Cardiac muscle cell (in vitro differentiated cells and primary cell): Measurements from ENCODE around the gene PHF23. TPM values are rescaled to one million over a fixed set of nuclear protein-coding genes. Genes with fewer than 3 reads are reported as not detected.

Experiments
- DNase-seq, 2 donors: peaks; one replicate each; pipeline versions ENCODE4 v3.0.0 to v3.0.0-alpha.2; 2010 to 2017; ENCODE audit warnings: low read depth in 1 of 2, low spot score in 1 of 2
- H3K27ac ChIP-seq: fragments of 200-600 bp; sonication (generic); 2 replicates; pipeline ENCODE4 v1.5.1; 2016
- H3K27me3 ChIP-seq: fragments of 200-600 bp; sonication (generic); 2 replicates; pipeline ENCODE4 v1.6.0; 2016; ENCODE audit warnings: control low read depth
- H3K36me3 ChIP-seq: fragments of 200-600 bp; sonication (generic); 2 replicates; pipeline ENCODE4 v1.5.1; 2016; ENCODE audit warnings: control low read depth
- H3K4me1 ChIP-seq: fragments of 200-600 bp; sonication (generic); 2 replicates; pipeline ENCODE4 v1.8.1; 2017; ENCODE audit warnings: low read depth, mild to moderate bottlenecking, mixed run types
- H3K4me3 ChIP-seq: fragments of 200-600 bp; sonication (generic); 2 replicates; pipeline ENCODE4 v1.5.1; 2016; ENCODE audit warnings: mild to moderate bottlenecking
- H3K9me3 ChIP-seq: fragments of 200-600 bp; sonication (generic); 2 replicates; pipeline ENCODE4 v1.5.1; 2017; ENCODE audit warnings: low read depth, mild to moderate bottlenecking, control low read depth
- CTCF ChIP-seq: IDR thresholded peaks from 2 replicates; pipeline ENCODE4 v1.5.1; 2012; ENCODE audit warnings: low read depth, mild to moderate bottlenecking, low read length
- polyA plus RNA-seq: library from polyadenylated mRNA; unstranded; fragments of >200 nt; fragmentation: Nextera tagmentation; extraction: Ambion mirVana; gene quantifications from 2 replicates; pipeline ENCODE4 v1.2.1, GENCODE V29; 2016
- total RNA-seq: library from RNA; depleted of rRNA; stranded (reverse); fragments of >200 nt; gene quantifications from 2 replicates; pipeline ENCODE4 v1.2.3, GENCODE V29; 2016

Gene PHF23
- total RNA-seq (53.5 and 57.7 TPM in 2 replicates), polyA plus RNA-seq (53.9 and 65.0 TPM in 2 replicates)

DNA sequence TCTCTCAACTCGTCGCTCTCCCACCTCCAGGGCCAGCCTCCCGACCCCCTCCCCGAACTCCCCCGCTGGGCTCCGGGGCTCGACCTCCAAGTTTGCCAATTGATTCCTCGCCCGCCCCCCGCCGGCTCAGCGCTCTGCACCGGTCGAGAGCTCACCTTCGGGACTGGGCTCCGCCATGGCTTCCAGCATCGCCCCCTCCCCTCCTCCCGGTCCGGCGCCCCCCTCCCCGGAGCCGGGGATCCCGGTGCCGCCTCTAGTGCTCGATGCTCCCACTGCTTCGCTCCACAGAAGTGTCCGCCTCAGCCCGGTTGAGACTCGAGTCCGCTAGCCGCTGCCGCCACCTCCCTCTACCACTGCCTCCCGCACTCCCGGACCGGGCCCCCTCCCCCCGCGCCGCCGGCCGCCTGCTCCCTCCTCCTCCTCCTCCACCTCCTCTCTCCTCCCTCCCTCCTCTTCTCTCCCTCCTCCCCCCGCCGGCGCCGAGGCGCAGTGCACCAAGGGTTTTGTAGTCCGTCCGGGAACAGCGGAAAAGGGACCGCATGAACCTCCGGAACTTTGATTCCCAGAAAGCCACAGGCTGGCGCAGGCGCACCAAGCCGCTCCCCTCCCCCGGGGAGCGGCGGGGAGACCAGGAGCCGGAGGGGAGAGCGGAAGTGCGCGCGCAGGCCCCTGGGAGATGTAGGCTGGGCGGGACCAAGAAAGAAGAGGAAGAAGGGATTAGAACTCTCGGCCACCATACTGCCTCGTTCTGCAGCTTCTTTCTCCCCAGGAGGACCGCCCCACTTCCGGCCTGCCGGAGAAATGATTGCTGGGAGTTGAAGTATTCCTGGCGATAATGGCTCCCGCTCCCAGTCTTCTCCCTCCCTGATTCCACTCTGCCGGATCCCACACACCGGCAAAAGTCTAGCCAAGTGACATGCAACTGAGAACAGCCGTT is at the start of gene PHF23:
TSS of gene PHF23 (minus strand) at position 367 of the 937 bp plus-strand sequence. CDS start at position 189, 178 bp downstream.
- H3K27me3 ChIP-seq, result no peaks in the 10 kb centered on the region
- no peaks in the 10 kb centered on the region for H3K9me3 ChIP-seq
- no peak for TF ChIP-seq CTCF
- H3K27ac ChIP-seq, result peak within 1 kb of the TSS; percentile 83
- H3K4me3 ChIP-seq, result peak within 1 kb of the TSS; percentile 96
- peaks cover 23% of the 10 kb centered on the region for H3K4me1 ChIP-seq
- DNase-seq, result peak; percentile 99 to 100
- H3K36me3 ChIP-seq, result peaks cover 9% of the 10 kb centered on the region

DNA sequence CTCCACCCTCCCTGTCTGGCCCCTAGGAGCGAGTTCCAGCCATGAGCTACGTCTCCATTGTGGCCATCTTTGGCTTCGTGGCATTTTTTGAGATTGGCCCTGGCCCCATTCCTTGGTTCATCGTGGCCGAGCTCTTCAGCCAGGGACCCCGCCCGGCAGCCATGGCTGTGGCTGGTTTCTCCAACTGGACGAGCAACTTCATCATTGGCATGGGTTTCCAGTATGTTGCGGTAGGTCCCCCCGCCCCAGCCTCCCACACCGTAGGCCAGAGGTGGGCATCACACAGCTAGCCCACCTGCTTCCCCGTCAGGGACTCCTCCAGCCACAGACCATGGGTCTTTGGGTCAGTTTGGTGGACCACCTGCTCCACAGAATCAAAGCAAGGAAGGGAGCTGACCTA is 46.4 kb upstream of the PHF23 start:
- no peak for TF ChIP-seq CTCF
- H3K9me3 ChIP-seq, result no peaks in the 10 kb centered on the region
- H3K27me3 ChIP-seq, result no peaks in the 10 kb centered on the region
- H3K4me3 ChIP-seq, result no peak overlapping the region
- peaks cover 2% of the 10 kb centered on the region for H3K4me1 ChIP-seq
- no peak for DNase-seq
- no peak overlapping the region for H3K27ac ChIP-seq
- peaks cover 27% of the 10 kb centered on the region for H3K36me3 ChIP-seq

GRCh38 chr17:7284911-7285310 is 45.7 kb upstream of the PHF23 start:
- Histone ChIP-seq H3K27me3 (no peaks in the 10 kb centered on the region), H3K4me3 (no peak overlapping the region), H3K9me3 (no peaks in the 10 kb centered on the region), H3K4me1 (no peaks in the 10 kb centered on the region), H3K27ac (no peak overlapping the region), H3K36me3 (peaks cover 27% of the 10 kb centered on the region)
- no peak for DNase-seq
- no peak for TF ChIP-seq CTCF

- no peak for TF ChIP-seq CTCF
- no peaks in the 10 kb centered on the region for H3K4me1 ChIP-seq
- H3K4me3 ChIP-seq, result no peak overlapping the region
- H3K9me3 ChIP-seq, result no peaks in the 10 kb centered on the region
- peaks cover 27% of the 10 kb centered on the region for H3K36me3 ChIP-seq
- H3K27me3 ChIP-seq, result no peaks in the 10 kb centered on the region
- H3K27ac ChIP-seq, result no peak overlapping the region
- DNase-seq, result no peak
Observed at GRCh38 chr17:7283471-7284216, 44.4 kb upstream of the PHF23 start.

DNA sequence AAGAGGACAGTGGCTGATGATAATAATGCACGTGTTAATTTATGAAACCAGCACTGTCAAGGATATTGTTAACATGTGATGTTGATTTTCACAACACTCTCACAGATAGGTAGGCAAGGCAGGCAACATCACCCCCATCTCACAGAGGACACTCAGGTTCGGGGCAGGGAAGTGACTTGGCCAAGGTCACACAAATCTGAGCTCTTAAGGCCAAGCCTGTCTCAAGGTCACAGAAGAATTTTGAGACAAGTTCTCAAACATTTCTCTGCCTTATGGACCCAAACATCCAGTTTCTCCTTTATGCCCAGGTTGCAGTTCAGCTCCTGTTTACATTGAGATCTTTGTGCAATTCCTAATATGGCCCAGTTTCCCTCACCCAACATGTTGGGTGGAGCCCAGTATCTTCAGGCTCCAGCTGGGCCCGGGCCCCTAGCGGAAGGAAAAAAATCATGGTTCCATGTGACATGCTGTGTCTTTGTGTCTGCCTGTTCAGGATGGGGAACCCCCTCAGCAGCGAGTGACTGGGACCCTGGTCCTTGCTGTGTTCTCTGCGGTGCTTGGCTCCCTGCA is 43.6 kb upstream of the PHF23 start:
- DNase-seq, result no peak
- Histone ChIP-seq H3K27ac (peak overlapping the region; percentile 99), H3K36me3 (peaks cover 26% of the 10 kb centered on the region), H3K27me3 (no peaks in the 10 kb centered on the region), H3K4me1 (no peaks in the 10 kb centered on the region), H3K4me3 (peak overlapping the region; percentile 76), H3K9me3 (no peaks in the 10 kb centered on the region)
- no peak for TF ChIP-seq CTCF
